Right forelimb (tissue), 1 donor: ENCODE results near the gene TFAP2C.
"Not testable (repeated sequence)": the region's sequence is repeated elsewhere in the genome, so short reads cannot be mapped to it uniquely, and the experiment has no call there.

Experiments used
- DNase-seq: peaks from one replicate; pipeline ENCODE4 v3.0.0-alpha.2; 2018

TFAP2C gene

DNA sequence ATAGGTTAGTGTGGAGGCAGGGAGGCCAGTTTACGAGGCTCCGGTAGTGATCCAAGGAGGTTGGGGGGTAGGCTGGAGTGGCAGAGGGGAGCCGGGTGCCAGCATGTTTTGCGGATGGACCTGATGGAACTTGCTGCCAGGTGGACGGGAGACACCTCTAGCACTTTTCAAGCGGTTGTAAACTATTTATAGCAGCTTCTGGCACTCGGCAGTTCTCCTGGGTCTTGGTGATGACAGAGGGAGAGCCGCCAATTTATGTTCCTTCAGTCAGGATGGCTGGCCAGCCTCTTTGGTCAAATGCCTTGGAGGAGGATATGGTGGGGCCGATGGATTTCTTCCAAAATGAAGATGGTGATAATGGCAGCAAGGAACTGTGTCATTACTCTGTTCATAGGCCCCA lies 28.8 kb downstream of the TFAP2C start:
- no peak for DNase-seq

DNA sequence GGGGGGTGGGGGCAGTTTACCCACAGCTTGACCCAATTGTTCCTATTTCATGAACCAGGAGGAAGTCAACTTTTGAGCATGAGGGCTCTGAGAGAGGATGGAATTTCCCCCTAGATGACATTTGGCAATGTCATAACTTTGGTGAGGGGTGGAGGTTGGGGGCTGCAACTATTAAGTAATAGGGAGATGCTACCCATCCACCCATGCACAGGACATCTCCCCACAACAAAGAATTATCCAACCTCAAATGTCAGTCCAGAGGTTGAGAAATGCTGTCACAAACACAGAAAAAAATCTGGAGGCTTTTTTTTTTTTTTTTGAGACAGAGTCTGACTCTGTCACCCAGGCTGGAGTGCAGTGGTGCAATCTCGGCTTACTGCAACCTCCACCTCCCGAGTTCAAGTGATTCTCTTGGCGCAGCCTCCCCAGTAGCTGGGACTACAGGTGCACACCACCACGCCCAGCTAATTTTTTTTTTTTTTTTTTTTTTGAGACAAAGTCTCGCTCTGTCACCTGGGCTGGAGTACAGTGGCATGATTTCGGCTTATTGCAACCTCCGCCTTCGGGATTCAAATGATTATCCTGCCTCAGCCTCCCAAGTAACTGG lies 29.3 kb downstream of the TFAP2C start:
- not testable (repeated sequence) for DNase-seq

DNA sequence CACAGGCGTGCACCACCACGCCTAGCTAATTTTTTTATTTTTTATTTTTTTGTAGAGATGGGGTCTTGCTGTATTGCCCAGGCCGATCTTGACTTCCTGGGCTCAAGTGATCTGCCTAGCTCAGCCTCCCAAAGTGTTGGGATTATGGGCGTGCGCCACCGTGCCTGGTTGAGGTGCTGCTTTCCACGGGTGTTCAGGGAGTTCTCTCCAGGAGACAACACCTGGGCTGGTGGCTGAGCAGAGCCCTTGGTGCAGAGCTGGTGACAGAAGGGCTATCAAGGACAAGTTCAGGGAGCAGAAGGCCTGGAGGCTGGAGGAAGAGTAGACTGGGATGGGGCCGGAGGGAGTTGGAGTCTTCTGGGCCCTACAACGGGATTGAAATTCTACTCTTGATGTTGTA lies 34.6 kb downstream of the TFAP2C start:
- no peak for DNase-seq

DNA sequence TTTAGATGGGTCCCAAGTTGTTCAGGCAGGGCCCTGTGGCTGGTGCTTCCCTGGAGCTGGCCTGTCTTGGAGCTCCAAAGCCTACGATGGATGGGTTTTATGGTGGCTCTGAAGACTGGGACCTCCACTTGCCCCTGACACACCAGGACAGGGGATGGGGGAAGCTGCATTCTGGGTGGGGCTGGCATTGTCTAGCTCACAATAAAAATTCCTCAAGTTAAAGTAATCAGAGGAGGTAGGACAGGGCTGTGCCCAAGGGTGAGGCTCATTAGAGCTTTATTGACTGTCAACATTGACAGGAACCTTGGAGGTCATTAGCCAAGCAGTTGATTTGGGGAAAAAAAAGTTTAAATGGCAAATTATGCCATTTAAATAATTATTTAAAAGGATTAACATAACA lies 35.7 kb downstream of the TFAP2C start:
- DNase-seq, result no peak

DNA sequence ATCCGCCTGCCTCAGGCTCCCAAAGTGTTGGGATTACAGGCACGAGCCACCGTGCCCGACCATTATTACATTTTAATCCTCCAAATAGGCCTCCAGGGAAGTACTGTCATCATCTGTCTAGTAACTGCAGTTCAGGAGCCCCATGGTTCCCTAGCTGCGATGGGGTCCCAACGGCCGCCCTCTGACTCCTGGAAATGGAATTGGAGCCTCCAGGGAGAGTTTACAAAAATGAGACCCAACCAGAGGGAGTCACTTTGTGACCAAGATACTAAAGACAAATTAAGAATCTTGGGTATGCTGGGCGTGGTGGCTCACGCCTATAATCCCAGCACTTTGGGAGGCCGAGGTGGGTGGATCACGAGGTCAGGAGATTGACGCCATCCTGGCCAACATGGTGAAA lies 36.7 kb downstream of the TFAP2C start:
- no peak for DNase-seq

DNA sequence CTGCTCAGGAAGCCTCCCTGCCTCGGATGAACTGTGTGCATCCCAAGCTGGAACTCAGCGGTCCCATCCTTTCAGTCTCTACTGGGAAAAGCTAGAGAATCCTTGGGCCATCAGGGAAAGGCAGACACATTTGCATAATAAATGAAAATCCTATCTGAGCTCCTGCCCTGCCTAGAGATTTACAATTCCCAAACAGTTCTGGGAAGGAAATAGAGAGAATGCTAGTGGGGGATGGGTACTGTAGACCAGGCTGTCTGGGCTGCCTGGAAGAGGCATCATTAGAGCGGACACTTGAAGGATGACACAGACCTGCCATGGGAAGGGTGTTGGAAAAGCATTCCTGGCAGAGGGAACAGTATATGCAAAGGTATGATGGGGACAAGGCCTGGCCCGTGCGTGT lies 44.3 kb downstream of the TFAP2C start:
- no peak for DNase-seq

DNA sequence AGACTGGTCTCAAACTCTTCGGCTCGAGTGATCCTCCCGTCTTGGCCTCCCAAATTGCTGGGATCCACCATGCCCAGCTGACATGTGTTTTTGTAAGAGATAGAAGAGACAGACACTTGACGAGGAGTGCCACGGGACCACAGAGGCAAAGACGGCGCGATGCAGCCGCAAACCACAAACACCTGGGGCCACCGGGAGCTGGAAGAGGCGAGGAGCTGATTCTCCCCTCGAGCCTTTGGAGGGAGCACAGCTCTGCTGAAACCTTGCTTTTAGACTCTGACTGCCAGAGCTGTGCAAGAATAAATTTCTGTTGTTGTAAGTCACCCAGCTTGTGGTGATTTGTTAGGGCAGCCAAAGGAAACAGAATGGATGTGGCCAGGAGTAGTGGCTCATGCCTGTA lies 46.9 kb downstream of the TFAP2C start:
- DNase-seq, result no peak

DNA sequence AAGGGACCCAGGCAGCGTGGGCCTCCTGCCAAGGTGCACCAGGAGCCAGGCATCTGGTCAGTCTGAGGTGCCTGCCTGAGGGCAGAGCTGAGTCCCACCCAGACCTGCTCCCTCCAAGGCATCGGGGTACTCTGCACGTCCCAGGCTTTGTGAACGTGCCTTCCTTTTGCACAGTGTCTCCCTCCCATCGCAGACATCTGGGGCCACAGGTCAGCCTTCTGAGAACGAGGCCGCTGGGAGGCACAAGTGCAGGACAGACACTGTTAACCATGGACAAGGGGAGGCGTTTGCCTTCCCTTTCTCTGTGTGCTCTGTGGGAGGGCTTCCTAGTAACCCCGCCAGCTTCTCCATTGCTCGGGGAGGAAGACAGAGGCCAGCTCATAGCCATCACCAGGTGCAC lies 47.6 kb downstream of the TFAP2C start:
- DNase-seq, result no peak

DNA sequence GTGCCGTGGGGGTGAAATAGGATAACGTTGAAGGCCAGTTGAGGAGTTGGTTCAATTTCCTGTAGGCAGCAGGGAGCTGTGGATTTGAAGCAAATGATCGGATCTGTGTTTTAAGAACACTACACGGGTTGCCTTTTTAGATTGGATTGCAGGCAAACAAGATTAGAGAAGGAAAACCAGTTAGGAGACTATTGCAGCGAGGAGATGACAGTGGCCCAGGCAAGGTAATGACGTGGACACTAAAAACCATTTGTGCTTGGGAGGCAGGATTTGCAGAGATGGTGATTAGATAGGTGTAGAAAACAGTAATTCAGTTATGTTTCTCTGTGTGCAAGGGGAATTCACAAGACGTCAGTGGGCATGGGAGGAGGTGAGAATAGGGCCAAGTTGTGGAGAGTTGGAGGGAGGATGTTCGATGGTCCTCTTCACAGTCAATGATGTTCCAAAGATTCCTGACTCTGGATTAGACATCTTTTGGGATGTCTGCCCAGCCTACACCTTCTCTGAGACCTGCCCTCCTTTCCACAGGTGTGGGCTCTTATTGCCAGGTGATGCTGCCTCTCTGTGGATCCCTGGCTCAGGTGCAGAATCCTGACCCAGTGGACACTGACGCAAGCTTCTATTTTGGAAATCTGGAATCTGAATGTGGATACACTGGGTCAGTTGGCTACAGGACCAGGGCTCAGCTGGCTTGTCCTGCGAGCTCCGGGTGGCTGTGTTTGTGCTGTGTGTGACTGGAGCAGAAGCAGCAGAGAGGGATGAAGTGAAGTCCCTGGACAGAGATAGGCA lies 54.2 kb downstream of the TFAP2C start:
- no peak for DNase-seq

DNA sequence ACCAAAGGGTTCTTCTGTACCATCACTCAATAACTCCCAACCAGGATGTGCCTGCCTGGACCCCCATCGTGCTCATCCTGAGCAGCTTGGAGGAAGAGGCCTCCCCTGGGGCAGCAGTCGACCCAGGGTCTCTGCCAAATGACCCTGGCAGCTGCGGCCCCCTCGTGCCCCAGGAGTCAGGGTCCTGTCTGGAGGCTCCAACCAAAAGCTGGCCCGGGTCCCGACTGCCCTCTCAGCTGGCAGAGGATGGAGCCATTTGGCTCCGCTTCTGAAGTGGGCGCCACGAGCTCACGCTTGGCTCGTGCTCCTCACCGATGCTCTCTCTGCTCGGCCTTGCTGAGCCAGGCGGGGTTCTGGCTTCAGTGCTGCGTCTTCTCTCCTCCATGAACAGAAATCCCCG lies 56.8 kb downstream of the TFAP2C start:
- DNase-seq, result no peak

DNA sequence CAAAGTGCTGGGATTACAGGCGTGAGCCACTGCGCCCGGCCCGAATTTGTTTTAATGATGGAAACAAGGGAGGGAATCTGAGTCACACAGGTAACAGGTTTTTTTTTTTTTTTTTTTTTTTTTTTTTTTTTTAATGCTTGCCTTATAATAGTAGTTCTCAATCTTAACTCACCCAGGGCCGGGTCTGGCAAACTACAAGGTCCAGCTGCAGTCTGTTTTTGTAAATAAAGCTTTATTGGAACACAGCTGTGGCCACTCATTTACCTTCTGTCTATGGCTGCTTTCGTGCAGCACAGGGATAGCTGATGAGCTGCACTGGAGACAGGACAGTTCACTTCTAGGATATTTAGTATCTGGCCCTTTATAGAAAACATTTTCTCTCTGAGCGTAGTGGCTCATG lies 58.0 kb downstream of the TFAP2C start:
- no peak for DNase-seq

DNA sequence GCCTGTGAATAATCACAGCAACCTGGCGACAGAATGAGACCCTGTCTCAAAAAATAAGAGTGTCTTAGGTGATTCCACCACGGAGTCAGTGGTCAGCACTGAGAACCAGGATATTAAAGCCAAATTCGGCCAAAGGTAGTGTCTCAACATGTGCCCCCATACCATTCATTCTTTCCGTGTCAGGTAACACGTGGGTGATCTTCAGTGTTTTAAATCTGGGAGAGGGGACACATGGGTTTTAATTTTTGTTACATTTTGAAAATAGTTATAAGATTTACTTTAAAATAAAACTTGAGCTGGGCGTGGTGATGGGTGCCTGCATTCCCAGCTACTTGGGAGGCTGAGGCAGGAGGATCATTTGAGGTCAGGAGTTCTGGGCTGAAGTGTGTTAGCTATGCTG lies 59.0 kb downstream of the TFAP2C start:
- DNase-seq, result no peak
